AG09309 (cell line): ENCODE results near the gene NPC2.

Source experiments
- DNase-seq: peaks from one replicate; pipeline ENCODE4 v3.0.0-alpha.2; 2010; ENCODE audit warnings: low read depth
- H3K4me3 ChIP-seq: 2 replicates; pipeline ENCODE4 v1.5.1; 2011; ENCODE audit warnings: mild to moderate bottlenecking, low read depth, low read length, moderate library complexity; ENCODE audit not compliant: control insufficient read depth
- TF ChIP-seq, protein P1 (sequence below): IDR thresholded peaks from 2 replicates; pipeline ENCODE4 v1.5.1; 2011; ENCODE audit warnings: mild to moderate bottlenecking, low read depth, low read length, inconsistent platforms; ENCODE audit not compliant: insufficient read depth, control insufficient read depth; ENCODE audit errors: missing control alignments

Gene NPC2

GRCh38 chr14:74476607-74477006 is 16.5 kb downstream of the NPC2 start:
- no peak for DNase-seq
- TF ChIP-seq, protein P1, sequence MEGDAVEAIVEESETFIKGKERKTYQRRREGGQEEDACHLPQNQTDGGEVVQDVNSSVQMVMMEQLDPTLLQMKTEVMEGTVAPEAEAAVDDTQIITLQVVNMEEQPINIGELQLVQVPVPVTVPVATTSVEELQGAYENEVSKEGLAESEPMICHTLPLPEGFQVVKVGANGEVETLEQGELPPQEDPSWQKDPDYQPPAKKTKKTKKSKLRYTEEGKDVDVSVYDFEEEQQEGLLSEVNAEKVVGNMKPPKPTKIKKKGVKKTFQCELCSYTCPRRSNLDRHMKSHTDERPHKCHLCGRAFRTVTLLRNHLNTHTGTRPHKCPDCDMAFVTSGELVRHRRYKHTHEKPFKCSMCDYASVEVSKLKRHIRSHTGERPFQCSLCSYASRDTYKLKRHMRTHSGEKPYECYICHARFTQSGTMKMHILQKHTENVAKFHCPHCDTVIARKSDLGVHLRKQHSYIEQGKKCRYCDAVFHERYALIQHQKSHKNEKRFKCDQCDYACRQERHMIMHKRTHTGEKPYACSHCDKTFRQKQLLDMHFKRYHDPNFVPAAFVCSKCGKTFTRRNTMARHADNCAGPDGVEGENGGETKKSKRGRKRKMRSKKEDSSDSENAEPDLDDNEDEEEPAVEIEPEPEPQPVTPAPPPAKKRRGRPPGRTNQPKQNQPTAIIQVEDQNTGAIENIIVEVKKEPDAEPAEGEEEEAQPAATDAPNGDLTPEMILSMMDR, result no peak
- H3K4me3 ChIP-seq, result no peak overlapping the region

DNA sequence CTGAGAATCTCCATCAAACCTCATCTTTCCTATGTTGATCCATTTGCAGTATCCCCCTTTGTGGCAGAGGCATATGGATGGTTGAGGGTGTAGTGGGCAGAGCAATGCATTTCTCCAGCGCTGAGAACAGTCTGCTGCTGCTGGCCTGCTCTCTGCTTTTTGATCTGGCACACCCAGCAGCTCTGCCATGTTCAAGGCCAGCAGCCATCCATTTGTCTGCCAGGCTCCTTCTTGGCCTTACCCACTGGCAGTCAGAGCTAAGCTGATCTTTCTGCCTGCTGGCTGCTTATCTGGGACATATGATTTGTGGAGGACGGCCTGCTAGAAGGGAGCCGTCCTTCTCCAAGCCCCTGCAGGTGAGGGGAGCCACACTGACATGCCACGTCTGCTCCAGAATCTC is 17.0 kb downstream of the NPC2 start:
- TF ChIP-seq, protein P1, result no peak
- no peak for DNase-seq
- H3K4me3 ChIP-seq, result no peak overlapping the region

GRCh38 chr14:74475678-74476077 is 17.4 kb downstream of the NPC2 start:
- TF ChIP-seq, protein P1, result no peak
- peak; percentile 33 for DNase-seq
- H3K4me3 ChIP-seq, result no peak overlapping the region

DNA sequence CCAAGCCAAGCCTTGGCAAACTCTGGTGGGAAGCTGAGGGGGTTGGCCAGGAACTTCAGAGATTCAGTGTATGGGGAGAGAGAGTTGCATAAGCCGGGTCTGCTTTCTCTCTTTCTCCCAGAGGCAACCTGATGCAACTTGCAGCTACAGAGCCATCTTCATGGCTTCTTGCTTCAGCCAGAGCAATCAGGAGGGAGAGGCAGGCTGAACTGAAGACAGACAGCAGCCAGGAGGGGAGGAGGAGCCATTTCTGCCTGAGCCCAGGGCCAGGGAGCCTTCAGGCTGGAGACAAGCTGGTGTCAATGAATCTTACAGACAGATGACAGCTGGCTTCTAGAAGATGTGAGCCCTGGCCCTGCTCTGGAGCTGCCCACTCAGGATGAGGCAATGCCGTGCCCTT is 18.7 kb downstream of the NPC2 start:
- H3K4me3 ChIP-seq, result no peak overlapping the region
- no peak for DNase-seq
- TF ChIP-seq, protein P1, result no peak

DNA sequence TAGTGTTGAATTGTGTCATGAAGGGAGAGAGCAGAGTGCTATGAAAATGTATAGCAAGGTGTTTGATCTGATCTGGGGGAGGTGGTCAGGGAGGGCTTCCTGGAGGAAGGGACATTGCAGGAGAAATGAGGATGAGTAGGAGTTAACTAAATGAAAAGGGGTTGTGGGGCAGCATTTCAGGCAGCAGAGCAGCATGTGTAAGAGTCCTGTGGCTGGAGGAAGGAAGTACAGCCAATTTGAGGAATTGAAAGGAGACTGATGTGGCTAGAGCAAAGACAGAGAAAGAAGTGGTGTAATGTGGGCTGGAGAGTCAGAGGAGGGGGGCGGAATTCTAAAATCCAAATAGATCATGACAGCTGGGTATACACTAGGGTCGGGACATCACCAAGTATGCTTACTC is 20.5 kb downstream of the NPC2 start:
- TF ChIP-seq, protein P1, result no peak
- DNase-seq, result no peak

GRCh38 chr14:74469548-74470518 is 23.3 kb downstream of the NPC2 start:
- DNase-seq, result no peak

More for the DNA sequence above, 20.5 kb downstream of the NPC2 start:
- H3K4me3 ChIP-seq, result no peak overlapping the region

More at GRCh38 chr14:74469548-74470518, 23.3 kb downstream of the NPC2 start:
- TF ChIP-seq, protein P1, result no peak
- H3K4me3 ChIP-seq, result no peak overlapping the region
